Hematopoietic multipotent progenitor cell treated with erythropoietin and hydrocortisone succinate and interleukin-3 and kit ligand, for 8 days (in vitro differentiated cells): ENCODE measurements around the gene RAB36.

Source experiments
- DNase-seq: peaks from one replicate; pipeline ENCODE4 v3.0.0-alpha.2; 2015

RAB36 gene, protein sequence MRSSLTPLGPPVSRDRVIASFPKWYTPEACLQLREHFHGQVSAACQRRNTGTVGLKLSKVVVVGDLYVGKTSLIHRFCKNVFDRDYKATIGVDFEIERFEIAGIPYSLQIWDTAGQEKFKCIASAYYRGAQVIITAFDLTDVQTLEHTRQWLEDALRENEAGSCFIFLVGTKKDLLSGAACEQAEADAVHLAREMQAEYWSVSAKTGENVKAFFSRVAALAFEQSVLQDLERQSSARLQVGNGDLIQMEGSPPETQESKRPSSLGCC

DNA sequence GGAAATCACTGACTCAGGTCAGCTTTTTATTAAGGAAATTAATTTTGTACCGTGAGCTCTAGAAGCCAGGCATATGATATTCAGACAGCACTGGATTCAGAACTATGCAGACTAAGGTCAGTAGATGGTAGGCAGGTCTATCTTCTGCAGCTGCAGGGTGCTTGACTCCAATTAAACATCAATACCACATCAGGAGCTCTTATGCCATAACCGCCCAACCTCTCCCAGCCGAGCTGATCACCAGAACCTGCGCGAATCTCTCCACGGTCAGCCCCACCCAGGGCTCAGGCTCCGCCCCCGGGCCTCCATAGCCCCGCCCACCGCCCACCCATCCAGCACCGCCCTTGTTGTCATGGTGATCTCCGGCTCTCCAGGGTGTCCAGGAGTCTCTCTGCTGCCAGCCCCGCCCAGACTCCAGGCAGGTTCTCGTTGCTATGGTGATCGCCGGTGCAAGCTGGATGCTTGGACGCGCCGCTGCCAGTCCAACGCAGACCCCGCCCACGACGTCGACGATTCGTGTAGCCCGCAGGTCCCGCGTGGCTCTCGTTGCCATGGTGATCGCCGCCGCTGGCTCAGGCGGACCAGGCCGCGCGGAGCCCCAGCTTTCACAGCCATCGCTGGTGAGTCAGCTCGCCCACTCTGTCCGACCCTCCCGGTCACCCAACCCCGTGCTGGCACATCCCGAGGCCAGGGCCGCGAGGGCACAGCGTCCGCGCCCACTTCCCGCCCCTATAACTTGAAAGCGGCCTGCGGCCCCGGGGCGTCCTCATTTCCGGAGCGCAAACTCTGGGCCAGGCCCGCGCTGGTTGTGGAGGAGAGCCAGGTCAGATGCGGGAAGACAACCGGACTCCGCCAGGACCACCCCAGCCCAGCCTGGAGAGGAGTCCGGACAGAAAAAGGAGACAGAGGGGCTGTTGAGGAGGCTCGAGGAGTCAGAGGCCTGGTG, at the start of gene RAB36:
Gene RAB36, plus strand, starts transcription at position 546 of the 946 bp plus-strand sequence. CDS start 1,140 bp downstream, outside the sequence.
- peak; percentile 92 for DNase-seq

DNA sequence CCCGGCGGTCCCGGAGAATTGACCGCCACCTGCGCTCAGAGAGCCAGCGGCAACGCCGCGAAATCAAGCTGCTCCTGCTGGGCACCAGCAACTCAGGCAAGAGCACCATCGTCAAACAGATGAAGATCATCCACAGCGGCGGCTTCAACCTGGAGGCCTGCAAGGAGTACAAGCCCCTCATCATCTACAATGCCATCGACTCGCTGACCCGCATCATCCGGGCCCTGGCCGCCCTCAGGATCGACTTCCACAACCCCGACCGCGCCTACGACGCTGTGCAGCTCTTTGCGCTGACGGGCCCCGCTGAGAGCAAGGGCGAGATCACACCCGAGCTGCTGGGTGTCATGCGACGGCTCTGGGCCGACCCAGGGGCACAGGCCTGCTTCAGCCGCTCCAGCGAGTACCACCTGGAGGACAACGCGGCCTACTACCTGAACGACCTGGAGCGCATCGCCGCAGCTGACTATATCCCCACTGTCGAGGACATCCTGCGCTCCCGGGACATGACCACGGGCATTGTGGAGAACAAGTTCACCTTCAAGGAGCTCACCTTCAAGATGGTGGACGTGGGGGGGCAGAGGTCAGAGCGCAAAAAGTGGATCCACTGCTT, 49.4 kb upstream of the RAB36 start:
- no peak for DNase-seq

DNA sequence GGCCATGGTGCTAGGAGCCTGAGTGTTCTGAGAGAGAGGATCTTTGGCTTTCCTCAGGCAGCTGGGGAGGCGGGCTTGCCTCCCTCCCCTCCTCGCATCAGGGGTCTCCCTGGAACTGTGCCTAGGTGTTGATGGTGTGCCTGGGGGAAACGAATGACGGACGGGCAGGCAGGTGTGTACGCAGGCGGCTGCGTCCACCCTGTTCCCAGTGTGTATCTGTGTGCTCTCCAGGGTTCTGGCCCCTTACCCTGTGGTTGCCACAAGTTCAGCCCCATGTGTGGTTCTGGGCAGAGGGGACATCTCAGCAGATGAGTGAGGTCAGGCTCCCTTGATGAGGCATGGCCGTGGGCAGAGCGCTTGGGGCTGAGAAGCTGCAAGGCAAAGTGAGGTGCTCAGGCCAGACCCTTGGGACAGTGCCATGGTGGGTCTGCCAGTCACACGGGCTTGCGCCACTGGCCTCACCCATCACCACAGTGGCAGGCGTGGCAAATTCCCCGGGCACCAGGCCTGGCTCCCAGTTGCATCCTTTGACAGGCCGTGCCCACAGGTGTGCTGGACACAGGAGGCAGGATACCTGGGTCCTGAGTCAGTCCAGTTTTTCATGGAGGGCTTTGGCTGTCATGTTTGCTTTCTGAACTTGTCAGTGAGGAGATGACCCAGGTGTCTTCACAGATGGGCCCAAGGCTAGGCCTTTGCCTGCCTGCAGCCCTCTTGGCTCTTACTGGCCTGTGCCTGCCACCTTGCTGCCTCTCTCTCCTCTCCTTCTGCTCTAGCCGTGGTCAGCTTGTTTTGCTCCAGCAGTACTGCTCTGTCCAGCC, 47.7 kb upstream of the RAB36 start:
- DNase-seq = no peak

DNA sequence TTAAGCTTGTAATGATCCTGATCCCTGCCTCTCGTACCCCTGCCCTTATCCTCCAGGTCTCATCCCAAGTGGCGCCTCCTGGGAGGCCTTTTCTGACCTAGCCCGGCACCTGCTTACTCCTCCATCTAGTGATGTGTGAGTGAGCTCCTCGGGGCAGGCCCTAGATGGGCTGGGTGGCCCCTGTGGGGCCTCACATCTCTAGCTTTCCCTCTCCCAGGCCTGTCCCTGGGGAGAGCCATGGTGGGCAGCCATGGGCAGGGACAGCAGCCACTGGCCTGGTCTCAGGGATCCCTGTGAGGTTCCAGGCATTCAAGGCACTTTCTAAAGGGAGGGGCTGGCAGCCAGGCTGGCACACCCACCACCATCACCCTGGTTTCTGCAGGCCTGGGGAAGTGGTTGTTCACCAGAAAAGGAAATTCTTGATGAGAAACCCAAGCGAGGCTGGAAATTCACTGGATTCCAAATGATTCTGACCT, 47.0 kb upstream of the RAB36 start:
- no peak for DNase-seq

DNA sequence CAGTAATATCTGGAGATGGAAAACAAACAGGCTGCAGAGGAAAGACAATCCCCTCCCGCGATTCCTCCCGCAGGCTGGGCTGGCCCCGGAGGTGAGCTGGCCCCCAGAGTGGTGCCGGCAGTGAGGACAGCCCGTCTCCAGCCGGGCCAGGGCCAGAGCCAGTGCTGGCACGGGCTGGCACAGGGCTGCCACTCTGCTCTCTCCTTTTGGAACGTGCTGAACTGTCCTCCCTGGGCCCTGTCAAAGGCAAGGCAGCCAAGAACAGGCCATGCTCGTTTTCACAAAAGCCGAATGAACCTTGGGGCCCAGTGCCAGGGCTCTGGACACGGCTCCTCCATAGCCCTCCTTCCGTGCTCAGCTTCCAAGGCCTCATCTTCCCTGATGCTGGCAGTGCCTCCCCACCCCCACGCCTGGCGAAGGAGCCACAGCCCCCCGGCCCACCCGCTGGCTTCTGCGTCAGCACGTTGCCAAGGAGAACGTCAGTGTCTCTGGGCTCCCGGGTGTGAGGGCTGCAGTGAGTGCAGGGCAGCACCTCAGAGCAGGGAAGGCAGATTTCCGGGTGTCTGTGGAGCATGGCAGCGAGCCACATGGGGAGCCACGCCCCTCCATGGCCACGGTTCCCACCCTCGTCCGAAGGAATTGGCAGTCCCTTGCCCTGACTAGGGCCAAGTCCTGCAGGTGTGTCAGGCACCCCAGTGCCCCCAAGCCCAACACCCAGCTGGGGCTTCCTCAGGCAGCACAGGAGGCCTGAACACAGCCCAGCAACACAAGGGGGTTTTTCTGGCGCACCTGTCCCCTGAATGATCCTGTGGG, 46.4 kb upstream of the RAB36 start:
- DNase-seq = no peak

DNA sequence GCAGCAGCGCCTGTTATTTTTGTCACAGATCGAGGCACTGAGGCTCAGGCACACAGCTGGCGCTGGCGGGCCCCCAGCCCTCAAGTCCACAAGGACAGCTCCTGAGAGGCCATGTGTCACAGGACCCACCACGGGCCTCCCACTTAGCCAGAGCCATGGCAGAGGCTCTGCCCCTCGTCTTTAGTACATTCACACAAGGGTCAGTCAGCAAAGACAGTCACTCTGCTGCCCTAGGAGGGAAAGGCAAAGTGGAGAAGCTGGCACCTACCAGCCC, 45.8 kb upstream of the RAB36 start:
- no peak for DNase-seq

DNA sequence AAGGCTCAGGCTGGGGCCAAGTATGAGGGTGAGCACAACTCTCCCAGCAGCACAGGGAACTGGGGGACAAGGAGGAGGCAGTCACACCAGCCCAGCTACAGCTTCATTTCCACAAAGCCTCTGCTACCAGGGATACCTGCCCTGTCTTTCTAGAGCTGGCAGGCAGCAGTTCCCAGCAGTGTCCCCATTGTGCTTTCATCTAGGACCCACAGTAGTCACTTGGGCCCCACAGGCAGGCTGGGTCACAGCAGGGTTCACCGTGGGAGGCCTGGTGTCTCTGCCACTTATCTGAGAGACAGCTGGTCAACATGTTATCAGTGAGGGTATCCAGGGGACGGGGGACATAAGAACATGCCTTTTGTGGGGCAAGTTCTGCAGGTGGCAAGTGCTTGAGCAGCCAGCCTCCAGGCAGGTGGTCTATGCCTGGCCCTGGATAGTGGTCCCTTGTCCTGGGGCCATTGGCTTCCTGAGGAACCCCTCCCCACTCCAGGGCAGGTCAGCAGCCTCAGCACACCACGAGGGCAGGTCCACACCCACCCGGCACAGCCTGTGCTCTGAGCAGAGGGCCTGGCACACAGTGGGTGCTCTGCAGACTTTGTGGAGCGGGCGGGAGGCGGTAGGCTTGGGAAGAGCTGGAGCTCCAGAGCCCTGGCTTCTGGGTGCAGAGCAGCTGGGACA, 45.0 kb upstream of the RAB36 start:
- peak; percentile 11 for DNase-seq

DNA sequence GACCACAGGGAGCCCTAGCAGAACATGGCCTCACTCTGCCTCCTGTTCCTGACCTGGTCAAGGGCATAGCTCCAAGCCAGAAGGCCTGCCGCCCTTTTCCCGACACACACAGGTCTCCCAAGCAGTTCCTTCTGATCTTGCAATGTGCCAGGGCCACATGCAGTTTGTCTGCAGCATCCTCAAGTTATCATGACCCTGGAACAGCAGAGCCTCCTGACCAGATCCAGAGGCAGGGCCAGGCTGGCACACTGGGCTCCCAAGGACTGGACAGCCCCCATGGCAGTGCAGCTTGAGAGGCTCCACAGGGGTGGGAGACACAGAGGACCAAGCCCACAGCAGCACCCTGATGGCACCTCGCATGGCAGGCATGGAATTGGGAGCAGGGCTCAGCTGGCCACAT, 43.8 kb upstream of the RAB36 start:
- no peak for DNase-seq

DNA sequence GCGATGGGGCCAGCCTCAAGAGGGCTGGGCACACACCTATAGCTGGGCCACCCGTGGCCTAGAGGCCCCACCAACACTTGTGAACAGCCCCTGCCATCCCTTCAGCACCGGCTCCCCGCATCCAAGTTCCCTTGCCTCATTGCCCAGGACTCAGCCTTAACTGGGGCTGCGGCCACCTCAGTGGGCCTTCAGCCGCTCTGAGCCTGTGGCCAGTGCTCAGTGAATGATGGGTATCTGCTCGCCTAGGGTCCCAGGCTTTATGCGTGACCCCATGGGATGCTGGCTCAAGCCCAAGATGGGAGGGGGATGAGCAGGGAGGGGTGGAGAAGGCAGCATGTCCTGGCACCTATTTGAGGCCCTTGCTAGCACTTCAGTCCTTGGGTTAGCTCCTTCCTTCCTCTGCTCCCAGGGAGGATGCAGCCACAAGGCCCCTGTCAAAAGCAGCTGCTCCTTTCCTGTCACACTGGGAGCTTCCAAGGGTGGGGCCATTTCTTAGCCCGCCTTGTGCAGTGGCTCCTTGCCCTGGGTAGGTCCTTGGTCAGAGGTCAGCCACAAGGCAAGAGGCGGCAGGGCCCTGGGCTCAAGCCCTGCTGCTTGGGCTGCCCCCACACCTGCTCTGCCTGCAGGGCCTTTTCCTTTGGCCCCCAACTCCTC, 43.1 kb upstream of the RAB36 start:
- DNase-seq = no peak

DNA sequence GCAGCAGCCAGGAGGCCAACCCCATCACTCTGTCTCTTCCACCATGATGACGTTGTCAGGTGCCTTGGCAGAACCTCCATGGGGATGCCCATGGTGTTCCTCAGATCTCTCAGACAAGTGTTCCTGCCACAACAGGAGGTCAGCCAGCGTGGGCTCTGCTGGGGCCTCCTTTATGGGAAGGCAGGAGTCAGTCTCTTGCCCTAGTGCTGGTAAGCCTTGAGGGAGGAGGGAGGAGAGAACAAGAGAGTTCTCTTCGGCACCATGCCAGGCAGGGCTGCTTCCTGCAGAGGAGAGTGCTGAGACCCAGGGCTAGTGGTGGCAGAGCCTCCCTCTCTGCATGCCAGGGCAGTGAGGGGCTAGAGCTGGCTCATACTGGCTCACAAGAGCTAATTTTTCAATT, 42.5 kb upstream of the RAB36 start:
- DNase-seq = no peak

DNA sequence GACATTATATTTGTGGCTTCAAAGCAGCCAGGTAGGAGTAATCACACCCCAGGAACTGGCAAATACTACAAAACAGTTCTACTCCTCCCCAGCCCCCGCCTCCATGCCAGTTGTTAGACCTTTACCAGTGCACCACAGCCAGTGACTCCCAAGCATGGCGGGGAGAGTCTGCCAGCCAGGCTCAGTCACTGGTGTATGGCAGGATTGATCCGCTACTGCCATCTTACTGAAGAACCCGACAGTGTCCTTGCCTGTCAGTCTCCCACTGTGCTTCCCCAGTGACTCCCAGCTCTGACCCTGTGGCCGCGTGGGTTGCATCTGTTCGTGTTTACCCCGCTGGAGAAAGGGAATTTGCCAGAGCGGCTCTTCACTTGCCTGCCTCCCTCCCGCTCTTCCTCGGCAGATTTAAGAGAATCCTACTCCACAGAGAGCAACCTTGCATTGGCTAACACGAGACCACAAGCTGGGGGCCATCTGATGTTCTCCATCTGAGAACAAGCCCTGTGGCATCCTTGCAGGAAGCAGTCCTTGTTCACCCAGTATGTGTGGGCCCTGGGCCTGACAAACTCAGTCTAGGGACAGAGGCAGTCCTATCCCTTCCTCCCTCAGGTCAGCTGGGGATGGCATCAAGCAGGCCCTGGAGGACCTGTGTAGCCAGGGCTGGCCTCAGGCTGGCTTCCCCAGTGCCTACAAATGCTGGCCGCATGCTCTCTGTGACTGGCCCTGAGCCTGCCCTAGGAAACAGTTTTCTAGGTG, 41.9 kb upstream of the RAB36 start:
- DNase-seq = no peak

DNA sequence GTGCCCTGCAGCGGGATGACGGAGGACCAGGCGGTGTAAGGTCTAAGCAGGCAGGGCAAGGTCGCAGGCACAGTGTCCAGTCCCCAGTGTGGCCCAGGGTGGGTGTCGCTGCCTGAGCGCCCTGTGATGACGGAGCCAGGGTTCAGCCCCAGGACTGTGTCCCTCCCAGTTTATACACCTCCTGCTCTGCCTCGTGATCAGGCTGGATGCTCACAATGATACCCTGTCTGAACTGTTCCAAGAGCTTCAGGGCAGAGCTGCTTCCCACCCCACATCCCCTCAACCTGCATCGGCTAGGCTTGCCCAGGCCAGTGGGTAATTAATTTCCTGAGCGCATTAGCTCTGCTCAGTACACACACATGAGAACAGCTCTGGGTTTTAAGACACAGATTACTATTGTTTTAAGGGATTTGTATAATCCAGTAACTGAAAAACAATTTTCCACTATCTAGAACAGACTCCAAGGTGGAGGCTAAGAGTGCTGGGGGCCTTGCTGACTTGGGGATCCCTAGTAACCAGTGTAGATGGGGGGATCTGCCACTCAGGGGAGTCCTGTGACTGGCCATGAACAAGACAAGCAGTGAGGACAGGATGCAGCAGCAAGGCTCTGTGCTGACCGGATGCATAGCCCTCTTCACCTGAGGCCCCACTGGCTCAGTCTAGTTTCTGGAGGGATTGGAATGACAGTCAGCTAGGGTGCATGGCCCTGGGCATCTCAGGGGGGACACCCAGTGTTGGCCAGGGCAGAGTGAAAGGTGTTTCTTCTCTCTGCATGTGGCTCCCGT, 40.9 kb upstream of the RAB36 start:
- DNase-seq = no peak

DNA sequence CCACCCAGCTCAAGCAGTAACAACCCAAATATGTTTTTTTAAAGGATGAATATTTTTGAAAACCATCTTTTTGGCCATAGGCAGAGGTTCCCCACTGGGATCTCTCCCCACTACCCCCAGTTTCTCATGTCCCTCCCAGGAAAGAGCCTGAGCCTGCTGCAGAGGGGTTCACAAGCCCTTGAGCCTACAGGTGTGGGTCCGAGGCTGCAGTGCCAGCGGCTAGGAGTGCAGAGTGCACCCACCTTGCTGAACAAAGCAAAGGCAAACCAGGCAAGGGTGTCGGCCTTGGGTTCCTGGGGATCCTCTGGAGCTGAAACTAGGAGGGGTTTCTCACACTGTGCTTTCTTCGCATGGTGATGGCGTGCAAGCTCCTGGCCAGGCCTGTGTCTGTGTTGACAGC, 40.0 kb upstream of the RAB36 start:
- no peak for DNase-seq

DNA sequence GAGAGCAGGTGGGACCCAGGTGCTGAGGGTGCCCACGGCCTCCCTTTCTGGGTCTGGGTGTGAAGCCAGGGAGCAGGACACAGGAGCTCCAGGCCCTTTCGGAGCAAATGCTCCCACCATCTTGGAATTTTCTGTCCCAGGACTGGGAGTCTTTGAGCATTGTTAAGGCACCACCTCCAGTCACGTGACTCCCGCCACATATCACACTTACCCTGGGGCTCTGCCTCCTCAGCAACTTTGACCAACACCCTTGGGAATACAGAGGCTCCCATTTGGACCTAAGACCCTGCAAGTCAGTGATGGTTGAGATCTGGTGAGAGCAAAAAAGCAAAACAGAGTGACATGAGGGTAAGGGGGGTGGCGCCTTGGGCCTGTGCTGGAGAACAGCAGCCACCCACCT, 39.4 kb upstream of the RAB36 start:
- DNase-seq = no peak

DNA sequence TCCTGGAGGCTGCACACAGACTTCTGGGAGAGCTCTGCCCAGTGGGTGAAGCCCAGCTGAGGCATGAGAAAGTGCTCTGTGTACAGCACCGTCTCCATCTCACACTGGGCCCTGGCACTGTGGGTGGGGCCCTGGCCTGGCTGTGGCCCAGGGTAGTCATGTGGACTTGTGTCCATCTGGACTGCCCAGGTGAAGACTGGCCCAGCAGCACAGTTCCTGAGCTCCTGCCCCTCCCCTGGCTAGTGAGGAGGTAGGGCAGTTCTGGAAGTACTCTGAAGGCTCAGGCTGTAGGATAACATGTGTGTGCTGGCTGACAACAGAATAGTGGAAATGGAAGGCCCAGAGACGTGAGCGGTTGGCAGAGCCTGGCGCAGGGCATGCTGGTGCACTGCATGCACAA, 38.9 kb upstream of the RAB36 start:
- DNase-seq = peak; percentile 45

DNA sequence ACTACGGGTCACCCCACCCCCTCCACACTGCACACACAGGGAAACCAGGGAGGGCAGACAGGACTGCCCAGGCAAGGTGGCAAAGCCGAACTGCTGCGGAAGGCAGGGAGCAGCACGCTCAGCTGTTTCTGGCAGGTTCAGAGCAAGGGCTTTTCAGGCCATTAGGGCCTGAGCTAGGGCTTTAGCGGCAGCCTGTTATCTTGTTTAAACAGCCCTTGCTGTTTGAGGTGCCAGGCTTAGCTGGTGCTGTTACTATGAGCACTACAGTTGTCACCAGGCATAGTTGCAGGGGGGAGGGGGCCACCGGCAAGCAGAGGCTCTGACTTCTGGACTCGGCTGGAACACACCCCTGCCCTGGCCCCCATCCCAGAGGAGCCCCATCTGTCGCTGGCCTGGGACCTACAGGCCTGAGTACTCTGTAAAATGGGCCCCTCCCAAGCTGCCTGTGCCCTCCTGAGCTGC, 38.3 kb upstream of the RAB36 start:
- DNase-seq = peak; percentile 95

DNA sequence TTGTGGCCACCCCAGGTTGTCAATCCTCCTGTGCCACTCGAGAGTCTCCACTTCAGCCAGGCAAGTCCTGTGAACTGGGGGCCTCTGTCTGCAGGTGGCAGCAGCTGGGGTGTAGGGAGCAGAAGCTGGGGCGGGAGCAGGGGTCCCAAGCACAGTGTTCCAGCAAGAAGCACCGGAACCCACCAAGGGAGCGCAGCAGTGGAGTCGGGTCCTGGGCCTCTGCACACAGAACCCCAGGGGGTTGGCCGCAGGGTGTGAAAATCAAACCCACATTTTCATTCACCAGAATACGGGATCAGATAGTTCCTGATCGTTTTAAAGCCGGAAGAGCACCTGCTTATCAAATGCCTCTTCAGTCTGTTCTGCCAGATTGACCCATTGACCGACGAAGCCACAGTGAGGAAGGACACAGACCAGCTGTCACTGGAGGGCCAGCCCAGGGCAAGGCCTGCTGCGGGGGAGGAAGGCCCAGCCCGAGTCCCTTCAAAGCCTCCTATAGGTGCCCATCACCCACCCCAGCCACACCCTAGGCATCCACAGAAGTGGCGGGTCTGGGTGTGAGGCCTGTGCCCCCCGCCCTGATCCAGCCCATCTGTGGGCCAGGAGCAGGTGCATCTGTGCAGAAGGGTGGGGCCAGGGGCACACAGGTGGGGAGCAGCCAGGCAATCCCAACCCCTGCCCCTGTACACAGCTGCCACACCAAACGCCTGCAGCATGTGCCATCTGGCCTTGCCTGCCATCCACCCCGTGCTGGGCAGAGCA, 37.6 kb upstream of the RAB36 start:
- DNase-seq = no peak
